G401.6 (cell line): Measurements from ENCODE around the gene ULK2.
"Not testable (repeated sequence)": the region's sequence is repeated elsewhere in the genome, so short reads cannot be mapped to it uniquely, and the experiment has no call there.

Source experiments
- FAIRE-seq: peaks from 2 replicates; lab custom pipeline; 2012; peaks lifted over from hg19 to GRCh38; lab: Jason Lieb, UNC

The ULK2 gene

GRCh38 chr17:19865021-19865420 is 2.7 kb downstream of the ULK2 start:
- no peak for FAIRE-seq

GRCh38 chr17:19860647-19861177 is 7.0 kb downstream of the ULK2 start:
- not testable (repeated sequence) for FAIRE-seq

- no peak for FAIRE-seq
These were observed 10.1 kb downstream of the ULK2 start for GRCh38 chr17:19857640-19858039.

- no peak for FAIRE-seq
These were observed 33.8 kb downstream of the ULK2 start for GRCh38 chr17:19833914-19834313.

- FAIRE-seq: no peak
These were observed 37.7 kb downstream of the ULK2 start for GRCh38 chr17:19830061-19830460.

- FAIRE-seq: peak; percentile 33
These were observed 55.3 kb downstream of the ULK2 start for GRCh38 chr17:19812407-19812806.

- no peak for FAIRE-seq
These were observed 62.7 kb downstream of the ULK2 start for GRCh38 chr17:19805006-19805405.

GRCh38 chr17:19800571-19800970 is 67.2 kb downstream of the ULK2 start:
- FAIRE-seq: no peak

- no peak for FAIRE-seq
These were observed 67.9 kb downstream of the ULK2 start for GRCh38 chr17:19799796-19800195.

- no peak for FAIRE-seq
These were observed 71.3 kb downstream of the ULK2 start for GRCh38 chr17:19796457-19796856.

- peak; percentile 15 for FAIRE-seq
These were observed 75.7 kb downstream of the ULK2 start for GRCh38 chr17:19791918-19792550.

GRCh38 chr17:19787733-19788357 is 79.9 kb downstream of the ULK2 start:
- no peak for FAIRE-seq

- no peak for FAIRE-seq
These were observed 81.9 kb downstream of the ULK2 start for GRCh38 chr17:19785854-19786253.

- FAIRE-seq: no peak
These were observed 86.0 kb downstream of the ULK2 start for GRCh38 chr17:19781488-19782458.

- no peak for FAIRE-seq
These were observed 86.9 kb downstream of the ULK2 start for GRCh38 chr17:19780846-19781245.

GRCh38 chr17:19773534-19773933 is 94.2 kb downstream of the ULK2 start:
- FAIRE-seq: no peak

- FAIRE-seq: no peak
These were observed 95.6 kb downstream of the ULK2 start for GRCh38 chr17:19771971-19772630.

- FAIRE-seq: no peak
These were observed 96.6 kb downstream of the ULK2 start for GRCh38 chr17:19770985-19771735.

GRCh38 chr17:19769946-19770652 is 97.6 kb downstream of the ULK2 start:
- FAIRE-seq: no peak

GRCh38 chr17:19768046-19768782 is 99.5 kb downstream of the ULK2 start:
- FAIRE-seq: no peak
